Erythroblast (primary cell): ENCODE results near the gene L2HGDH.

ENCODE experiments used
- GATA1 ChIP-seq: IDR thresholded peaks from 2 replicates; pipeline ENCODE4 v1.6.1; 2011; ENCODE audit warnings: low read depth, mild to moderate bottlenecking, control low read depth, low read length, moderate library complexity
- POLR2A ChIP-seq: IDR thresholded peaks from 2 replicates; pipeline ENCODE4 v1.6.1; 2011; ENCODE audit warnings: mild to moderate bottlenecking, low read length

DNA sequence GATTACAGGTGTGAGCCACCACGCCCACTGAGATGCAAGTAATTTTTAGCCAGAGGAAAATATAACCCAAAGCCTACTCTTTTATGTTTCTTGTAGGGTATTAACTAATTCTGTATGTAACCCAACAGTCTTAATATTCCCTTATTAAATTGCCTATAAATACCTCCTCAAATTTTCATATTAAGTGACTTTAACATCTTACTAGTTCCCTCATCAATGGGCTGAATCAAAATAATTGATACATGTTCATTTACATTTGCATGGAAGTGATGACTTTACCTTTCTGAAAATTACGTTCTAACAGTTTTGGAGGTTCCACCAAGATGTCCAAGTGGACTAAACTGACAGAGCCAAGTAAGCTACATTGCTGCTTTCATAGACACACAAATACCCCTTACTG is 83.7 kb downstream of the L2HGDH start:
- TF ChIP-seq POLR2A (no peak), GATA1 (no peak)
